Liver (tissue), 9 donors: ENCODE results near the gene CFAP221. TPM values are rescaled to one million over a fixed set of nuclear protein-coding genes. Genes with fewer than 3 reads are reported as not detected.

Experiments
- DNase-seq: peaks from one replicate; pipeline ENCODE4 v3.0.0-alpha.2; 2017; ENCODE audit warnings: low spot score
- H3K27ac ChIP-seq, 2 donors: one replicate each; pipeline ENCODE4 v1.7.0; 2013; ENCODE audit warnings: inconsistent platforms in 2 of 2, low read length in 2 of 2, control low read depth in 1 of 2, low read depth in 1 of 2, mild to moderate bottlenecking in 1 of 2
- H3K27me3 ChIP-seq, 4 donors: one replicate each; pipeline versions ENCODE4 v1.6.1 to v1.7.0; 2013; ENCODE audit warnings: low read length in 3 of 4, inconsistent platforms in 1 of 4, mild to moderate bottlenecking in 1 of 4, moderate library complexity in 1 of 4; ENCODE audit not compliant: control insufficient read depth in 4 of 4, insufficient read depth in 4 of 4
- H3K36me3 ChIP-seq, 4 donors: one replicate each; pipeline versions ENCODE4 v1.6.1 to v1.7.0; 2013; ENCODE audit warnings: low read length in 3 of 4, mild to moderate bottlenecking in 3 of 4, low read depth in 1 of 4, moderate library complexity in 1 of 4; ENCODE audit not compliant: control insufficient read depth in 4 of 4, insufficient read depth in 3 of 4
- H3K4me1 ChIP-seq, 4 donors: one replicate each; pipeline versions ENCODE4 v1.6.1 to v1.7.0; 2013; ENCODE audit warnings: low read length in 3 of 4, mild to moderate bottlenecking in 3 of 4, moderate library complexity in 1 of 4; ENCODE audit not compliant: control insufficient read depth in 4 of 4, insufficient read depth in 4 of 4
- H3K4me3 ChIP-seq, 3 donors: one replicate each; pipeline versions ENCODE4 v1.6.1 to v1.7.0; 2013; ENCODE audit warnings: low read length in 3 of 3, control low read depth in 1 of 3, low read depth in 1 of 3, mild to moderate bottlenecking in 1 of 3
- H3K9ac ChIP-seq, 2 donors: one replicate each; pipeline ENCODE4 v1.7.0; 2013; ENCODE audit warnings: low read length in 2 of 2, mild to moderate bottlenecking in 2 of 2, moderate library complexity in 2 of 2, control low read depth in 1 of 2, low read depth in 1 of 2
- H3K9me3 ChIP-seq, 4 donors: one replicate each; pipeline versions ENCODE4 v1.6.1 to v1.7.0; 2013; ENCODE audit warnings: low read length in 3 of 4; ENCODE audit not compliant: control insufficient read depth in 4 of 4
- EGR1 ChIP-seq, 2 donors: IDR thresholded peaks; 2 replicates each; pipeline ENCODE4 v1.6.1; 2016 to 2018; ENCODE audit warnings: antibody characterized with exemption in 2 of 2, low read depth in 2 of 2
- FOXA1 ChIP-seq: IDR thresholded peaks from 2 replicates; pipeline ENCODE4 v1.6.1; 2016; ENCODE audit warnings: antibody characterized with exemption
- GABPA ChIP-seq, 2 donors: IDR thresholded peaks in 1 of 2; conservative IDR thresholded peaks in 1 of 2; 2 replicates each; pipeline ENCODE4 v1.6.1; 2016; ENCODE audit warnings: antibody characterized with exemption in 2 of 2, mild to moderate bottlenecking in 1 of 2, moderate library complexity in 1 of 2
- HNF4A ChIP-seq, 2 donors: conservative IDR thresholded peaks; 2 replicates each; pipeline ENCODE4 v1.6.1; 2016; ENCODE audit warnings: antibody characterized with exemption in 2 of 2, mild to moderate bottlenecking in 2 of 2
- HNF4G ChIP-seq: IDR thresholded peaks from 2 replicates; pipeline ENCODE4 v1.6.1; 2016; ENCODE audit warnings: antibody characterized with exemption
- JUND ChIP-seq, 2 donors: IDR thresholded peaks; 2 replicates each; pipeline ENCODE4 v1.6.1; 2016; ENCODE audit warnings: antibody characterized with exemption in 2 of 2
- NR2F2 ChIP-seq: IDR thresholded peaks from 2 replicates; pipeline ENCODE4 v1.6.1; 2016; ENCODE audit warnings: antibody characterized with exemption
- RAD21 ChIP-seq, 2 donors: IDR thresholded peaks; 2 replicates each; pipeline ENCODE4 v1.6.1; 2016; ENCODE audit warnings: antibody characterized with exemption in 2 of 2, mild to moderate bottlenecking in 2 of 2
- RXRA ChIP-seq, 2 donors: IDR thresholded peaks; 2 replicates each; pipeline ENCODE4 v1.6.1; 2017 to 2018; ENCODE audit warnings: antibody characterized with exemption in 2 of 2, mild to moderate bottlenecking in 1 of 2
- SP1 ChIP-seq: IDR thresholded peaks from 2 replicates; pipeline ENCODE4 v1.6.1; 2018; ENCODE audit warnings: antibody characterized with exemption, mild to moderate bottlenecking
- TAF1 ChIP-seq: conservative IDR thresholded peaks from 2 replicates; pipeline ENCODE4 v1.6.1; 2016; ENCODE audit warnings: antibody characterized with exemption, mild to moderate bottlenecking
- YY1 ChIP-seq: IDR thresholded peaks from 2 replicates; pipeline ENCODE4 v1.6.1; 2016; ENCODE audit warnings: antibody characterized with exemption, mild to moderate bottlenecking
- WGBS: extraction: QIAGEN DNeasy Blood & Tissue Kit; methylation state at CpG from one replicate; pipeline ENCODE4 v1.1.7; 2013; 5-methylcytosine and 5-hydroxymethylcytosine counted together
- polyA plus RNA-seq, 2 donors: library from polyadenylated mRNA; stranded (reverse) in 1 of 2; unstranded in 1 of 2; fragments of 200-250 nt in 1 of 2; fragments of >200 nt in 1 of 2; fragmentation: Nextera tagmentation in 1 of 2; extraction: Ambion mirVana in 1 of 2; gene quantifications; one replicate each; pipeline versions ENCODE4 v1.2.1 to v1.2.3, GENCODE V29; 2013 to 2015
- total RNA-seq, 2 donors: library from RNA; depleted of rRNA; stranded (reverse); fragments of >200 nt; gene quantifications; one replicate each; pipeline ENCODE4 v1.2.3, GENCODE V29; 2014
- TF ChIP-seq, protein P1 (sequence below): IDR thresholded peaks from 2 replicates; pipeline ENCODE4 v1.6.1; 2016; ENCODE audit warnings: antibody characterized with exemption, mild to moderate bottlenecking
- TF ChIP-seq, protein P2 (sequence below): IDR thresholded peaks from 2 replicates; pipeline ENCODE4 v1.6.1; 2016; ENCODE audit warnings: antibody characterized with exemption
- TF ChIP-seq, protein P3 (sequence below): IDR thresholded peaks from 2 replicates; pipeline ENCODE4 v1.6.1; 2016; ENCODE audit warnings: antibody characterized with exemption
- TF ChIP-seq, protein P4 (sequence below): fragments of 150-350 bp; IDR thresholded peaks from 2 replicates; pipeline ENCODE4 v1.5.1; 2017; ENCODE audit warnings: improper control_type of control experiment, low read depth, low read length; ENCODE audit not compliant: missing input control
- donor health status: healthy.
- donor health status: healthy.
- donor health status: healthy.
- donor health status: healthy.
- donor health status: healthy.

CFAP221 gene
- total and polyA plus RNA-seq, 4 donors = 0.23 to 3.1 (median 1.2) TPM

DNA sequence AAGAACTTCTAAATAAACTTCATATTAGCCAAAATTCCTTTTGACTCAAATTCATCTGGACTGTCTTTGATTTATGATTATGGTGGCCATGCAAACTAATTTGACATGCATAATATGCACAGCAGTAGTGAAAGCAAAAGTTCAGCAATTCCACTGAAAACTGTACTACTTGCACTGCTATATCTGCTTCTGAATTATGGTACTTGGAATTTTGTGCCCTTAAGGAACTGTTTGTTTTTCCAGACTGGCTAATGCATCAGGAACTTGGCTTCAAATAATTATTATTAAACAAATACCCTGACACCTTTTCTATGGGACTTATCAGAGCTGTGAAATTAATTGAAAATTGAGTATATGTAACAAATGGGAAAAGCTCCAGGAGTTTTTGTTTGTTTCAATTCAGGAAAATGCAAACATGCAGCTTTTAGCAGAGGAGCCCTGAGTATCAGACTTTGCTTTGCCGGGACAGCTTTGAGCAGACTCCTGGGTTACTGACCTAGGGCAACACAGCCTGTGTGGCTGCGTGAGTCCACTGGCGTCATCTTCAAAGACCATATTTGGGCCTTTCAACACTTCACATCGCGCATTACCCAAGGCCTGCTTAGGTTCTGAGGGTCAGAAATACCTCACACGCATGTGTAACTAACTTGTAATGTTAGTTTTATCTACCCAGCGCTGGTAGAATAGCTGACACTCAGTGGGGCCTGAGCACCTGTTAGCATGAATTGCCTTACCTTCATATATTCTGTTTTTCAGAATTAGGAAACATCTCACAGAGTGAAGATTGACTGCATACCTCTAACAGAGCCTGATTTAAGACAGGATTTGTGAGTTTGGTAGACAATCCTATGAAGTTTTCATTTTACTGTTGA is 35.4 kb downstream of the CFAP221 start:
- Histone ChIP-seq H3K27me3 (no peaks in the 10 kb centered on the region), H3K36me3 (no peaks in the 10 kb centered on the region), H3K9me3 (peaks cover 0 to 5% (median under 1%) of the 10 kb centered on the region in 4 donors), H3K4me3 (no peak overlapping the region), H3K9ac (no peak overlapping the region), H3K27ac (peak overlapping the region; percentile 52 to 68), H3K4me1 (peaks cover 0 to 8% (median 2%) of the 10 kb centered on the region in 4 donors)
- no peak for DNase-seq
- 37% methylated on average over 7 of the region's 7 CpGs for WGBS
- TF ChIP-seq NR2F2 (peak; percentile 49), GABPA (IDR thresholded peaks at IDR 0.05 in 1 of 2, conservative IDR thresholded peaks at IDR 0.05 in 1 of 2) (no peak), RAD21 (IDR thresholded peaks at IDR 0.05) (peak; percentile 31 to 48), YY1 (peak; percentile 57), TAF1 (peak; percentile 50), EGR1 (IDR thresholded peaks at IDR 0.05; ENCODE audit: low read depth in 2 of 2) (no peak), JUND (IDR thresholded peaks at IDR 0.05) (peak; percentile 65 to 82), HNF4A (conservative IDR thresholded peaks at IDR 0.05) (peak; percentile 90 to 98), HNF4G (peak; percentile 91), RXRA (IDR thresholded peaks at IDR 0.05) (peak; percentile 94 to 97), FOXA1 (peak; percentile 20), SP1 (peak; percentile 97)
- TF ChIP-seq, protein P1, sequence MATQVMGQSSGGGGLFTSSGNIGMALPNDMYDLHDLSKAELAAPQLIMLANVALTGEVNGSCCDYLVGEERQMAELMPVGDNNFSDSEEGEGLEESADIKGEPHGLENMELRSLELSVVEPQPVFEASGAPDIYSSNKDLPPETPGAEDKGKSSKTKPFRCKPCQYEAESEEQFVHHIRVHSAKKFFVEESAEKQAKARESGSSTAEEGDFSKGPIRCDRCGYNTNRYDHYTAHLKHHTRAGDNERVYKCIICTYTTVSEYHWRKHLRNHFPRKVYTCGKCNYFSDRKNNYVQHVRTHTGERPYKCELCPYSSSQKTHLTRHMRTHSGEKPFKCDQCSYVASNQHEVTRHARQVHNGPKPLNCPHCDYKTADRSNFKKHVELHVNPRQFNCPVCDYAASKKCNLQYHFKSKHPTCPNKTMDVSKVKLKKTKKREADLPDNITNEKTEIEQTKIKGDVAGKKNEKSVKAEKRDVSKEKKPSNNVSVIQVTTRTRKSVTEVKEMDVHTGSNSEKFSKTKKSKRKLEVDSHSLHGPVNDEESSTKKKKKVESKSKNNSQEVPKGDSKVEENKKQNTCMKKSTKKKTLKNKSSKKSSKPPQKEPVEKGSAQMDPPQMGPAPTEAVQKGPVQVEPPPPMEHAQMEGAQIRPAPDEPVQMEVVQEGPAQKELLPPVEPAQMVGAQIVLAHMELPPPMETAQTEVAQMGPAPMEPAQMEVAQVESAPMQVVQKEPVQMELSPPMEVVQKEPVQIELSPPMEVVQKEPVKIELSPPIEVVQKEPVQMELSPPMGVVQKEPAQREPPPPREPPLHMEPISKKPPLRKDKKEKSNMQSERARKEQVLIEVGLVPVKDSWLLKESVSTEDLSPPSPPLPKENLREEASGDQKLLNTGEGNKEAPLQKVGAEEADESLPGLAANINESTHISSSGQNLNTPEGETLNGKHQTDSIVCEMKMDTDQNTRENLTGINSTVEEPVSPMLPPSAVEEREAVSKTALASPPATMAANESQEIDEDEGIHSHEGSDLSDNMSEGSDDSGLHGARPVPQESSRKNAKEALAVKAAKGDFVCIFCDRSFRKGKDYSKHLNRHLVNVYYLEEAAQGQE = peak; percentile 71
- TF ChIP-seq, protein P2, sequence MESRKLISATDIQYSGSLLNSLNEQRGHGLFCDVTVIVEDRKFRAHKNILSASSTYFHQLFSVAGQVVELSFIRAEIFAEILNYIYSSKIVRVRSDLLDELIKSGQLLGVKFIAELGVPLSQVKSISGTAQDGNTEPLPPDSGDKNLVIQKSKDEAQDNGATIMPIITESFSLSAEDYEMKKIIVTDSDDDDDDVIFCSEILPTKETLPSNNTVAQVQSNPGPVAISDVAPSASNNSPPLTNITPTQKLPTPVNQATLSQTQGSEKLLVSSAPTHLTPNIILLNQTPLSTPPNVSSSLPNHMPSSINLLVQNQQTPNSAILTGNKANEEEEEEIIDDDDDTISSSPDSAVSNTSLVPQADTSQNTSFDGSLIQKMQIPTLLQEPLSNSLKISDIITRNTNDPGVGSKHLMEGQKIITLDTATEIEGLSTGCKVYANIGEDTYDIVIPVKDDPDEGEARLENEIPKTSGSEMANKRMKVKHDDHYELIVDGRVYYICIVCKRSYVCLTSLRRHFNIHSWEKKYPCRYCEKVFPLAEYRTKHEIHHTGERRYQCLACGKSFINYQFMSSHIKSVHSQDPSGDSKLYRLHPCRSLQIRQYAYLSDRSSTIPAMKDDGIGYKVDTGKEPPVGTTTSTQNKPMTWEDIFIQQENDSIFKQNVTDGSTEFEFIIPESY = no peak
- TF ChIP-seq, protein P3, sequence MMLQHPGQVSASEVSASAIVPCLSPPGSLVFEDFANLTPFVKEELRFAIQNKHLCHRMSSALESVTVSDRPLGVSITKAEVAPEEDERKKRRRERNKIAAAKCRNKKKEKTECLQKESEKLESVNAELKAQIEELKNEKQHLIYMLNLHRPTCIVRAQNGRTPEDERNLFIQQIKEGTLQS = peak; percentile 64
- TF ChIP-seq, protein P4, sequence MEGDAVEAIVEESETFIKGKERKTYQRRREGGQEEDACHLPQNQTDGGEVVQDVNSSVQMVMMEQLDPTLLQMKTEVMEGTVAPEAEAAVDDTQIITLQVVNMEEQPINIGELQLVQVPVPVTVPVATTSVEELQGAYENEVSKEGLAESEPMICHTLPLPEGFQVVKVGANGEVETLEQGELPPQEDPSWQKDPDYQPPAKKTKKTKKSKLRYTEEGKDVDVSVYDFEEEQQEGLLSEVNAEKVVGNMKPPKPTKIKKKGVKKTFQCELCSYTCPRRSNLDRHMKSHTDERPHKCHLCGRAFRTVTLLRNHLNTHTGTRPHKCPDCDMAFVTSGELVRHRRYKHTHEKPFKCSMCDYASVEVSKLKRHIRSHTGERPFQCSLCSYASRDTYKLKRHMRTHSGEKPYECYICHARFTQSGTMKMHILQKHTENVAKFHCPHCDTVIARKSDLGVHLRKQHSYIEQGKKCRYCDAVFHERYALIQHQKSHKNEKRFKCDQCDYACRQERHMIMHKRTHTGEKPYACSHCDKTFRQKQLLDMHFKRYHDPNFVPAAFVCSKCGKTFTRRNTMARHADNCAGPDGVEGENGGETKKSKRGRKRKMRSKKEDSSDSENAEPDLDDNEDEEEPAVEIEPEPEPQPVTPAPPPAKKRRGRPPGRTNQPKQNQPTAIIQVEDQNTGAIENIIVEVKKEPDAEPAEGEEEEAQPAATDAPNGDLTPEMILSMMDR = no peak
